ENCODE data around the gene WDR20. TPM values are rescaled to one million over a fixed set of nuclear protein-coding genes. Genes with fewer than 3 reads are reported as not detected.

WDR20 gene
- total and polyA plus RNA-seq, 2 donors (not counting 3 experiments of a cell fraction or from before 2014, with no cell fraction given) = 12.2 to 22.4 TPM

DNA sequence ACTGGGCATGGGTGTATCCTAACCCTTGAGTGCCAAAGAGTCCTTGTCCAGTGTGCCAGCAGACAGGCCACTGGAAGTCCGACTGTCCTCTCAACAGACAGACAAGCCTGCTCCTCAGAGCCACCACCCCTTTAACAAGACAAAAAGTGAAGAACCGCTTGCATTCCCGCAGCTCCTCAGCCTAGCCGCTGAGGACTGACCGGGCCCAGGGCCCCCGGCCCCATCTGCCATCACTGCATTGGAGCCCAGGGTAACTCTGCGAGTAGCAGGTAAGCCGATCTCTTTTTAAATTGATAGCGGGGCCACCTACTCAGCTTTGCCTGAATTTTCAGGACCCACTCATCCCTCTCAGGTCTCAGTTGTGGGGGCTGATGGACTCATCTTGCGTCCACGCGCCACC, 96.3 kb downstream of the WDR20 start:
- CTCF ChIA-PET = interaction anchor here (0.8 to 4.1 kb wide), 5 partner anchors 9 to 78 kb away, joined by 3 to 32 read pairs (median 3); no protein-coding TSS in a partner anchor
- H3K36me3 ChIP-seq (ENCODE audit: control insufficient read depth in 2 of 2, extremely low read depth in 1 of 2, insufficient read depth in 2 of 2, low read length in 2 of 2) = no peaks in the 10 kb centered on the region

More for the DNA sequence above, 96.3 kb downstream of the WDR20 start:
- no peaks in the 10 kb centered on the region for H3K79me2 ChIP-seq (ENCODE audit: control insufficient read depth, insufficient read depth, low read length)
- H3K9ac ChIP-seq (replicated peaks; ENCODE audit: extremely low read depth, insufficient read depth, low read length) = no peak overlapping the region
- TF ChIP-seq POLR2AphosphoS5 (IDR thresholded peaks at IDR 0.05; ENCODE audit: insufficient read depth, low read depth, low read length) = no peak
- no peak for TF ChIP-seq MYC (IDR thresholded peaks at IDR 0.05; ENCODE audit: low read depth, low read length)
- no peak for TF ChIP-seq EZH2 (IDR thresholded peaks at IDR 0.05; ENCODE audit: borderline replicate concordance, low read depth, low read length, severe bottlenecking)
- TF ChIP-seq GATA2 (IDR thresholded peaks at IDR 0.05; ENCODE audit: insufficient read depth, insufficient read length, low read depth, low read length) = no peak
- no peak for TF ChIP-seq POLR2A (IDR thresholded peaks at IDR 0.05; ENCODE audit: low read depth, low read length)
- TF ChIP-seq JUN (IDR thresholded peaks at IDR 0.05; ENCODE audit: borderline replicate concordance, insufficient read depth, insufficient read length, low read depth) = no peak
- TF ChIP-seq, protein P1, sequence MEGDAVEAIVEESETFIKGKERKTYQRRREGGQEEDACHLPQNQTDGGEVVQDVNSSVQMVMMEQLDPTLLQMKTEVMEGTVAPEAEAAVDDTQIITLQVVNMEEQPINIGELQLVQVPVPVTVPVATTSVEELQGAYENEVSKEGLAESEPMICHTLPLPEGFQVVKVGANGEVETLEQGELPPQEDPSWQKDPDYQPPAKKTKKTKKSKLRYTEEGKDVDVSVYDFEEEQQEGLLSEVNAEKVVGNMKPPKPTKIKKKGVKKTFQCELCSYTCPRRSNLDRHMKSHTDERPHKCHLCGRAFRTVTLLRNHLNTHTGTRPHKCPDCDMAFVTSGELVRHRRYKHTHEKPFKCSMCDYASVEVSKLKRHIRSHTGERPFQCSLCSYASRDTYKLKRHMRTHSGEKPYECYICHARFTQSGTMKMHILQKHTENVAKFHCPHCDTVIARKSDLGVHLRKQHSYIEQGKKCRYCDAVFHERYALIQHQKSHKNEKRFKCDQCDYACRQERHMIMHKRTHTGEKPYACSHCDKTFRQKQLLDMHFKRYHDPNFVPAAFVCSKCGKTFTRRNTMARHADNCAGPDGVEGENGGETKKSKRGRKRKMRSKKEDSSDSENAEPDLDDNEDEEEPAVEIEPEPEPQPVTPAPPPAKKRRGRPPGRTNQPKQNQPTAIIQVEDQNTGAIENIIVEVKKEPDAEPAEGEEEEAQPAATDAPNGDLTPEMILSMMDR (IDR thresholded peaks at IDR 0.05; ENCODE audit: extremely low read depth in 1 of 2, insufficient read depth in 1 of 2, low read depth in 1 of 2, low read length in 2 of 2) = no peak
- TF ChIP-seq, protein P2, sequence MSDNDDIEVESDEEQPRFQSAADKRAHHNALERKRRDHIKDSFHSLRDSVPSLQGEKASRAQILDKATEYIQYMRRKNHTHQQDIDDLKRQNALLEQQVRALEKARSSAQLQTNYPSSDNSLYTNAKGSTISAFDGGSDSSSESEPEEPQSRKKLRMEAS (IDR thresholded peaks at IDR 0.05; ENCODE audit: insufficient read depth, insufficient read length) = no peak
- TF ChIP-seq FOS (IDR thresholded peaks at IDR 0.05; ENCODE audit: borderline replicate concordance, insufficient read depth, low read length) = no peak
- FAIRE-seq = no peak
- no peaks in the 10 kb centered on the region for H3K9me3 ChIP-seq (replicated peaks; ENCODE audit: control insufficient read depth, insufficient read depth, low read length)
- POLR2A ChIA-PET = no interaction called here
- no peaks in the 10 kb centered on the region for H3K27me3 ChIP-seq (ENCODE audit: control insufficient read depth in 2 of 2, insufficient read depth in 2 of 2, low read length in 2 of 2)
- no peak overlapping the region for H3K4me3 ChIP-seq (replicated peaks in 1 of 3; ENCODE audit: insufficient read depth in 1 of 3, low read depth in 1 of 3, low read length in 3 of 3)
- no peak overlapping the region for H3K4me2 ChIP-seq (ENCODE audit: insufficient read depth, low read length)
- H3K9me1 ChIP-seq (replicated peaks; ENCODE audit: control insufficient read depth, extremely low read depth, insufficient read depth, low read length) = no peaks in the 10 kb centered on the region
- H3K27ac ChIP-seq (ENCODE audit: insufficient read depth, low read depth, low read length) = no peak overlapping the region
- no TSS peak for BruUV-seq (replicated peaks)
- dilution Hi-C loops (cut with MboI; ENCODE audit: extremely low pct_ligation_motif_present, low sequenced_read_pairs) (no loop called here), intact Hi-C loops (cut with micrococcal nuclease) (loop anchor here (10.0 kb wide), 1 partner anchor 279 kb away; no protein-coding TSS in a partner anchor)
- H3K4me1 ChIP-seq (ENCODE audit: control insufficient read depth, extremely low read depth, insufficient read depth, low read length) = peaks cover 3% of the 10 kb centered on the region
- no peaks in the 10 kb centered on the region for H4K20me1 ChIP-seq (replicated peaks; ENCODE audit: control insufficient read depth, extremely low read depth, insufficient read depth, low read length)
- H2AFZ ChIP-seq (ENCODE audit: low read depth, low read length) = no peak overlapping the region
- DNase-seq (ENCODE audit: low read depth, low spot score) = no peak
